HEK293 (cell line): Measurements from ENCODE around the gene CCDC57.

Experiments used
- ATF2 ChIP-seq: fragments of 450-650 bp; formaldehyde crosslinking; IDR thresholded peaks from 2 replicates; pipeline ENCODE4 v1.5.1; 2016; ENCODE audit warnings: missing biosample characterization, missing genetic modification characterization, low read depth
- MYNN ChIP-seq: fragments of 450-650 bp; formaldehyde crosslinking; IDR thresholded peaks from 2 replicates; pipeline ENCODE4 v1.5.1; 2016; ENCODE audit warnings: missing biosample characterization, missing genetic modification characterization, borderline replicate concordance
- MZF1 ChIP-seq: fragments of 450-650 bp; formaldehyde crosslinking; IDR thresholded peaks from 2 replicates; pipeline ENCODE4 v1.5.1; 2017; ENCODE audit warnings: missing biosample characterization, missing genetic modification characterization, borderline replicate concordance
- SP2 ChIP-seq: fragments of 450-650 bp; formaldehyde crosslinking; IDR thresholded peaks from 2 replicates; pipeline ENCODE4 v1.5.1; 2016; ENCODE audit warnings: missing biosample characterization, missing genetic modification characterization
- YY1 ChIP-seq: fragments of 450-650 bp; formaldehyde crosslinking; IDR thresholded peaks from 2 replicates; pipeline ENCODE4 v1.5.1; 2018; ENCODE audit warnings: missing biosample characterization, missing genetic modification characterization
- YY2 ChIP-seq: fragments of 450-650 bp; formaldehyde crosslinking; IDR thresholded peaks from 2 replicates; pipeline ENCODE4 v1.5.1; 2016; ENCODE audit warnings: missing biosample characterization, missing genetic modification characterization
- ZBTB48 ChIP-seq: fragments of 450-650 bp; formaldehyde crosslinking; IDR thresholded peaks from 2 replicates; pipeline ENCODE4 v1.5.1; 2016; ENCODE audit warnings: missing biosample characterization, missing genetic modification characterization
- ZEB2 ChIP-seq: fragments of 450-650 bp; formaldehyde crosslinking; IDR thresholded peaks from 2 replicates; pipeline ENCODE4 v1.5.1; 2016; ENCODE audit warnings: missing biosample characterization, missing genetic modification characterization
- ZNF140 ChIP-seq: fragments of 450-650 bp; formaldehyde crosslinking; IDR thresholded peaks from 2 replicates; pipeline ENCODE4 v1.5.1; 2016; ENCODE audit warnings: missing biosample characterization, missing genetic modification characterization
- ZNF175 ChIP-seq: fragments of 450-650 bp; formaldehyde crosslinking; IDR thresholded peaks from 2 replicates; pipeline ENCODE4 v1.5.1; 2016; ENCODE audit warnings: missing biosample characterization, missing genetic modification characterization
- ZNF274 ChIP-seq, 2 experiments: fragments of 200-500 bp in 1 of 2; fragments of 450-650 bp in 1 of 2; sonication (Bioruptor generic) in 1 of 2; formaldehyde crosslinking in 1 of 2; IDR thresholded peaks; 2 replicates each; pipeline versions ENCODE4 v1.5.1 to v1.6.1; 2014 to 2016; ENCODE audit warnings: borderline replicate concordance in 1 of 2, inconsistent platforms in 1 of 2, low read length in 1 of 2, missing biosample characterization in 1 of 2, missing genetic modification characterization in 1 of 2
- ZNF558 ChIP-seq: fragments of 450-650 bp; formaldehyde crosslinking; IDR thresholded peaks from 2 replicates; pipeline ENCODE4 v1.5.1; 2016; ENCODE audit warnings: missing biosample characterization, missing genetic modification characterization
- ZNF639 ChIP-seq: fragments of 450-650 bp; formaldehyde crosslinking; IDR thresholded peaks from 2 replicates; pipeline ENCODE4 v1.5.1; 2016; ENCODE audit warnings: missing biosample characterization, missing genetic modification characterization
- TF ChIP-seq, protein P1 (sequence below): fragments of 450-650 bp; formaldehyde crosslinking; IDR thresholded peaks from 2 replicates; pipeline ENCODE4 v1.5.1; 2016; ENCODE audit warnings: missing biosample characterization, missing genetic modification characterization

DNA sequence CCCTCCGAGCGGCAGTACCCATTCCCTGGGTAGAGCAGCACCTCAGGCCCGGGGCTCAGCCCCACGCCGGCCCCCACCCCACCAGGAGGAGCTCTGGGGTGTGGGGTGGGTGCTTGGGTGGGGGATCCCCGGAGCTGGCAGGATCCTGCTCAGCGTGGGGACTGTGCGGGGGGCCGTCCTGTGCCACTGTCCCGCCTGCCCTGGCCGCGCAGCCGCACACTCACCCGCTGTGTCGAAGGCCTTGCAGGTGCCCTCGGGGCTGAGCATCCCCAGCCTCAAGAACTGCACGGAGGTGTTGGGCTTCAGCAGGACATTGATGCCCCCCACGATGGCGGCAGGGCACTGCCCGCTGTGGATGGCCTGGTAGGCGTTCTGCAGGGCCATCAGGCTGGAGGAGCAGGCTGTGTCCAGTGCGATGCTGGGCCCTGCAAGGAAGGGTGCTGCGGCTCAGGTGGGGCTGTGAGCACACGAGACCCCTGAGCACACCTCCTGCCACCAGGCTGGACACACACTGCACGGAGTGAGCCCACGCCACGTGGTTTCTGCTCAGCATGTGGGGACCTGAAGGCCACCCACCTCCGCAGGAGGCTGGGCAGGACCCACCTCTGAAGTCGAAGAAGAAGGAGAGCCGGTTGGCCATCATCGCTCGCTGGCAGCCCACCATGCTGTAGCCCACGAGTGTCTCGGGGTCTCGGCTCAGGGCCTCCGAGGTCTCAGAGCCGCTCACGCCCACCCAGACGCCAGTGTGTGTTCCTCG, 119.5 kb downstream of the CCDC57 start:
- TF ChIP-seq ZNF274 (IDR thresholded peaks at IDR 0.05; ENCODE audit: low read length) = no peak
- TF ChIP-seq ZNF274 (tag by site-specific recombination; IDR thresholded peaks at IDR 0.05; ENCODE audit: borderline replicate concordance) = no peak
- TF ChIP-seq, protein P1, sequence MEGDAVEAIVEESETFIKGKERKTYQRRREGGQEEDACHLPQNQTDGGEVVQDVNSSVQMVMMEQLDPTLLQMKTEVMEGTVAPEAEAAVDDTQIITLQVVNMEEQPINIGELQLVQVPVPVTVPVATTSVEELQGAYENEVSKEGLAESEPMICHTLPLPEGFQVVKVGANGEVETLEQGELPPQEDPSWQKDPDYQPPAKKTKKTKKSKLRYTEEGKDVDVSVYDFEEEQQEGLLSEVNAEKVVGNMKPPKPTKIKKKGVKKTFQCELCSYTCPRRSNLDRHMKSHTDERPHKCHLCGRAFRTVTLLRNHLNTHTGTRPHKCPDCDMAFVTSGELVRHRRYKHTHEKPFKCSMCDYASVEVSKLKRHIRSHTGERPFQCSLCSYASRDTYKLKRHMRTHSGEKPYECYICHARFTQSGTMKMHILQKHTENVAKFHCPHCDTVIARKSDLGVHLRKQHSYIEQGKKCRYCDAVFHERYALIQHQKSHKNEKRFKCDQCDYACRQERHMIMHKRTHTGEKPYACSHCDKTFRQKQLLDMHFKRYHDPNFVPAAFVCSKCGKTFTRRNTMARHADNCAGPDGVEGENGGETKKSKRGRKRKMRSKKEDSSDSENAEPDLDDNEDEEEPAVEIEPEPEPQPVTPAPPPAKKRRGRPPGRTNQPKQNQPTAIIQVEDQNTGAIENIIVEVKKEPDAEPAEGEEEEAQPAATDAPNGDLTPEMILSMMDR (tag by site-specific recombination) = no peak
- TF ChIP-seq ZNF175 (tag by site-specific recombination) = no peak
- TF ChIP-seq ZNF639 (tag by site-specific recombination) = no peak
- no peak for TF ChIP-seq SP2
- TF ChIP-seq ZEB2 (tag by site-specific recombination) = no peak
- TF ChIP-seq ZBTB48 (tag by site-specific recombination) = no peak
- no peak for TF ChIP-seq ATF2 (tag by site-specific recombination)
- TF ChIP-seq MZF1 (tag by site-specific recombination) = no peak
- TF ChIP-seq ZNF140 (tag by site-specific recombination) = no peak
- no peak for TF ChIP-seq YY2 (tag by site-specific recombination)
- no peak for TF ChIP-seq ZNF558 (tag by site-specific recombination)
- no peak for TF ChIP-seq MYNN (tag by site-specific recombination)
- TF ChIP-seq YY1 (tag by site-specific recombination) = no peak
